HUES48 (cell line): Measurements from ENCODE around the gene SLC16A4.
"Not testable (repeated sequence)": the region's sequence is repeated elsewhere in the genome, so short reads cannot be mapped to it uniquely, and the experiment has no call there.

ENCODE experiments used
- H3K27ac ChIP-seq: one replicate; pipeline ENCODE4 v1.7.0; 2013; ENCODE audit warnings: low read depth, low read length, inconsistent platforms
- H3K27me3 ChIP-seq: 2 replicates; pipeline ENCODE4 v1.6.1; 2013; ENCODE audit warnings: mild to moderate bottlenecking, low read length; ENCODE audit not compliant: control insufficient read depth, insufficient read depth
- H3K36me3 ChIP-seq: 2 replicates; pipeline ENCODE4 v1.6.1; 2013; ENCODE audit warnings: low read length; ENCODE audit not compliant: control insufficient read depth, insufficient read depth
- H3K4me1 ChIP-seq: 2 replicates; pipeline ENCODE4 v1.6.1; 2013; ENCODE audit warnings: mild to moderate bottlenecking, low read length; ENCODE audit not compliant: control insufficient read depth, insufficient read depth
- H3K4me3 ChIP-seq: 2 replicates; pipeline ENCODE4 v1.5.1; 2013; ENCODE audit warnings: mild to moderate bottlenecking, low read depth, low read length
- H3K9ac ChIP-seq: 2 replicates; pipeline ENCODE4 v1.6.1; 2013; ENCODE audit warnings: mild to moderate bottlenecking, low read depth, low read length, moderate library complexity
- H3K9me3 ChIP-seq: 2 replicates; pipeline ENCODE4 v1.6.1; 2013; ENCODE audit warnings: low read length; ENCODE audit not compliant: control insufficient read depth, insufficient read depth

SLC16A4 gene

DNA sequence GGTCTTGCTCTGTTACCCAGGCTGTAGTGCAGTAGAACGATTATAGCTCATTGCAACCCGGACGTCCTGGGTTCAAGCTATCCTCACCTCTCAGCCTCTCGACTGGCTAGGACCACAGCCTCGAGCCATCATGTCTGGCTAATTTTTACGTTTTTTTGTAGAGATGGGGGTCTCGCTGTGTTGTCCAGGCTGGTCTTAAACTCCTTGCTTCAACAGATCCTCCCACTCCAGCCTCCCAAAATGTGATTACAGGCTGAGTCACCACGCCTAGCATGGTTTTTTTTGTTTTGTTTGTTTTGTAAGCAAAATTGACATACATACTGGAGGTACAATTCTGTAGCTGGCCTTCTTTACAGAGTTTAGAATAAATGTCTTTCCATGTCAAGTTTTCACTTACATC lies 17.7 kb upstream of the SLC16A4 start:
- Histone ChIP-seq H3K4me3 (peak overlapping the region; percentile 82; the same call in 1 of the 2 replicates), H3K36me3 (peaks cover 21% of the 10 kb centered on the region), H3K4me1 (no peaks in the 10 kb centered on the region), H3K9ac (no peak overlapping the region), H3K9me3 (no peaks in the 10 kb centered on the region), H3K27me3 (no peaks in the 10 kb centered on the region), H3K27ac (no peak overlapping the region)

GRCh38 chr1:110407260-110408210 lies 16.7 kb upstream of the SLC16A4 start, which contains the start of gene LAMTOR5:
Gene LAMTOR5 (minus strand): TSS chr1:110407694. CDS start chr1:110407620, 74 bp downstream.
- Histone ChIP-seq H3K27me3 (no peaks in the 10 kb centered on the region), H3K27ac (peak within 1 kb of the TSS; percentile 80), H3K4me1 (no peaks in the 10 kb centered on the region), H3K9ac (peak within 1 kb of the TSS; percentile 84), H3K9me3 (no peaks in the 10 kb centered on the region), H3K36me3 (peaks cover 30% of the 10 kb centered on the region), H3K4me3 (peak within 1 kb of the TSS; percentile 82)

GRCh38 chr1:110406407-110406806 lies 15.6 kb upstream of the SLC16A4 start:
- H3K9me3 ChIP-seq, H3K27me3 ChIP-seq, H3K4me1 ChIP-seq, H3K27ac ChIP-seq, H3K9ac ChIP-seq: not testable (repeated sequence)
- peaks cover 41% of the 10 kb centered on the region for H3K36me3 ChIP-seq
- peak overlapping the region; percentile 82 for H3K4me3 ChIP-seq

GRCh38 chr1:110404401-110404800 lies 13.6 kb upstream of the SLC16A4 start:
- no peak overlapping the region for H3K4me3 ChIP-seq
- H3K9ac ChIP-seq: no peak overlapping the region
- H3K9me3 ChIP-seq: no peaks in the 10 kb centered on the region
- H3K36me3 ChIP-seq: peaks cover 53% of the 10 kb centered on the region
- H3K4me1 ChIP-seq: no peaks in the 10 kb centered on the region
- H3K27me3 ChIP-seq: no peaks in the 10 kb centered on the region
- H3K27ac ChIP-seq: no peak overlapping the region

- no peak overlapping the region for H3K27ac ChIP-seq
- no peaks in the 10 kb centered on the region for H3K9me3 ChIP-seq
- no peaks in the 10 kb centered on the region for H3K27me3 ChIP-seq
- H3K4me3 ChIP-seq: no peak overlapping the region
- H3K9ac ChIP-seq: no peak overlapping the region
- no peaks in the 10 kb centered on the region for H3K4me1 ChIP-seq
- peaks cover 53% of the 10 kb centered on the region for H3K36me3 ChIP-seq
Observed at GRCh38 chr1:110403805-110404204, 13.0 kb upstream of the SLC16A4 start.

- H3K27ac ChIP-seq, H3K27me3 ChIP-seq, H3K9me3 ChIP-seq, H3K9ac ChIP-seq, H3K4me1 ChIP-seq, H3K4me3 ChIP-seq: not testable (repeated sequence)
- H3K36me3 ChIP-seq: peaks cover 12% of the 10 kb centered on the region
Observed at GRCh38 chr1:110396259-110396958, 5.6 kb upstream of the SLC16A4 start.

DNA sequence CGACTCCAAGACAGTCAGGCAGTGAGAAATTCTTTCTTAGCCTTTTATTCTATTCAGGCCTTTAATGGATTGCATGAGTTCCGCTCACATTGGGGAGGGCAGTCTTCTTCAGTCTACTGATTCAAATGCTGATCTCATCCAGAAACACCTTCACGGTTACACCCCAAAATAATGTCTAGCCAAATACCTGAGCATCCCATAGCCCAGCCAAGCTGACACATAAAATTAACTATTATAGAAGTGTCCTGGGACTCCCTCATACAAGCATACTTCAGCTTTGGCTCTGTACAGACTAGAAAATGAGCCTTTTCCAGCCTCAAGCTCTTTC lies 3.6 kb upstream of the SLC16A4 start:
- H3K4me1 ChIP-seq: peaks cover 17% of the 10 kb centered on the region
- H3K27ac ChIP-seq: no peak overlapping the region
- no peaks in the 10 kb centered on the region; the same call in 1 of the 2 replicates for H3K36me3 ChIP-seq
- no peak overlapping the region for H3K4me3 ChIP-seq
- H3K9ac ChIP-seq: no peak overlapping the region
- no peaks in the 10 kb centered on the region for H3K27me3 ChIP-seq
- H3K9me3 ChIP-seq: no peaks in the 10 kb centered on the region

DNA sequence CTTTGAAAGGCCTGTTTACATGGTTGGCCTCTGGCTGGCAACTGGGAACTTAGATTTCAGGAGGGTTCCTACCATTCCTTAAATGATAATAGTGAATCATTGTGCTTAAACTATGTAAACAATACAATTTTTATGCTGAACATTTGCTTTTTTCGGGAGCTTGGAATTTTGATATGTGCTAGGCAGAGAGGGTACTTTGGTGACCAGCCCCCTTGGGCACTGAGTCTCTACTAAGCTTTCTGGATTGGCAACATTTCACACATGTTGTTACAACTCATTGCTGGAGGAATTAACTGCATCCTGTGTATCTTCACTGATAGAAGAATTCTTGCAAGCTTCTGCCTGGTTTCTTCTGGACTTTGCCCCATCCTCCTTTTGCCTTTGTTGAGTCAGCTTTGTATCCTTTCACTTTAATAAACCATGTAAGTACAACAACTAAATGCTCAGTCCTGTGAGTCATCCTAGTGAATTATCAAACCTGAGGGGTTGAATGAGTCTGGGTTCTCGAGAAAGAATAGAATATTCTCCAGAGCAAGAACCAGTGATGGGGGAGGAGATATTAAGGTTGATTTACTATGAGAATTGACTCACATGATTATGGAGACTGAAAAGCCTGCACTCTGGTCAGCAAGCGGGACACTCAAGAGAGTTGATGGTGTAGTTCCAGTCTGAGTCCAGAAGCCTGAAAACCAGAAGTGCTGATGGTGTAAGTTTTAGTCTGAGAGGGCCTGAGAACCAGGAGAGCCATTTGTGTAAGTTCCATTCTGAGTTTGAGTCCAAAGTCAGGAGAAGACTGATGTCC lies 3.1 kb upstream of the SLC16A4 start:
- Histone ChIP-seq H3K27me3 (no peaks in the 10 kb centered on the region), H3K36me3 (no peaks in the 10 kb centered on the region; the same call in 1 of the 2 replicates), H3K4me1 (peaks cover 17% of the 10 kb centered on the region), H3K27ac (peak overlapping the region; percentile 8), H3K9ac (no peak overlapping the region), H3K4me3 (no peak overlapping the region), H3K9me3 (no peaks in the 10 kb centered on the region)

- Histone ChIP-seq H3K9ac (no peak overlapping the region), H3K4me1 (peaks cover 17% of the 10 kb centered on the region), H3K4me3 (no peak overlapping the region), H3K9me3 (no peaks in the 10 kb centered on the region), H3K27ac (peak overlapping the region; percentile 8), H3K27me3 (no peaks in the 10 kb centered on the region), H3K36me3 (no peaks in the 10 kb centered on the region)
Observed at GRCh38 chr1:110393286-110393685, 2.5 kb upstream of the SLC16A4 start.

GRCh38 chr1:110390096-110390495 lies 730 bp downstream of the SLC16A4 start:
- no peaks in the 10 kb centered on the region for H3K27me3 ChIP-seq
- H3K4me3 ChIP-seq: no peak overlapping the region
- peaks cover 4% of the 10 kb centered on the region; the same call in 1 of the 2 replicates for H3K36me3 ChIP-seq
- H3K9me3 ChIP-seq: no peaks in the 10 kb centered on the region
- peak overlapping the region; percentile 36 for H3K27ac ChIP-seq
- H3K4me1 ChIP-seq: peaks cover 17% of the 10 kb centered on the region
- H3K9ac ChIP-seq: no peak overlapping the region
